Measurements from ENCODE around the gene CRIP3. TPM values are rescaled to one million over a fixed set of nuclear protein-coding genes. Genes with fewer than 3 reads are reported as not detected.
"Not testable (repeated sequence)": the region's sequence is repeated elsewhere in the genome, so short reads cannot be mapped to it uniquely, and the experiment has no call there.

Gene CRIP3
- total RNA-seq, 1 experiment from 2014 or later, result 16.9 TPM

GRCh38 chr6:43303751-43304331, 4.8 kb downstream of the CRIP3 start:
- peaks cover 20 to 29% of the 10 kb centered on the region in 2 experiments for H3K4me1 Mint-ChIP-seq

GRCh38 chr6:43303006-43303405, 5.6 kb downstream of the CRIP3 start:
- H3K27me3 ChIP-seq (ENCODE audit: insufficient read depth, low read length); H3T11ph ChIP-seq (ENCODE audit: low read length); H2AFZ ChIP-seq (ENCODE audit: low read length); H2AK5ac ChIP-seq (ENCODE audit: insufficient read length, low read length); H4K91ac ChIP-seq (ENCODE audit: insufficient read length, low read depth, low read length); H3K23me2 ChIP-seq (ENCODE audit: insufficient read length, low read depth, low read length, poor library complexity, severe bottlenecking); H3K4me1 ChIP-seq (ENCODE audit: insufficient read depth, low read length); H3K27me3 Mint-ChIP-seq (ENCODE audit: low read depth); H3K23ac ChIP-seq (ENCODE audit: insufficient read length, low read depth, low read length); H3K9me3 Mint-ChIP-seq; H3K18ac ChIP-seq (ENCODE audit: insufficient read length, low read depth, low read length); H2BK20ac ChIP-seq (ENCODE audit: low read depth, low read length, poor library complexity, severe bottlenecking); H3K27ac Mint-ChIP-seq; H3K9ac ChIP-seq (ENCODE audit: extremely low read depth, insufficient read length, low read length); H2BK120ac ChIP-seq (ENCODE audit: low read depth, low read length, poor library complexity, severe bottlenecking); H3K27ac ChIP-seq (ENCODE audit: insufficient read length, low read depth, low read length); H4K8ac ChIP-seq (replicated peaks; ENCODE audit: insufficient read length, low read depth, low read length); H2BK15ac ChIP-seq (ENCODE audit: low read depth, low read length); H3K79me1 ChIP-seq (ENCODE audit: insufficient read depth, low read depth, low read length, poor library complexity, severe bottlenecking); H2BK12ac ChIP-seq (ENCODE audit: insufficient read length, low read depth, low read length); H3K4me3 Mint-ChIP-seq; H3K9me3 ChIP-seq (ENCODE audit: control insufficient read depth, low read depth, low read length); H3K14ac ChIP-seq (ENCODE audit: insufficient read depth, low read length); H3K56ac ChIP-seq (ENCODE audit: insufficient read length, low read depth, low read length); H3K4me2 ChIP-seq (ENCODE audit: insufficient read depth, insufficient read length, low read length); H4K20me1 ChIP-seq (ENCODE audit: control insufficient read depth, insufficient read depth, insufficient read length); DNase-seq; H3K4ac ChIP-seq (ENCODE audit: low read depth, low read length); H4K5ac ChIP-seq (ENCODE audit: insufficient read length, low read depth, low read length); H3K79me2 ChIP-seq (ENCODE audit: insufficient read depth, low read length); H2BK5ac ChIP-seq (ENCODE audit: insufficient read length, low read length): not testable (repeated sequence)
- no CpG with 5 or more reads among the region's 11 CpGs for WGBS (ENCODE audit: extremely low coverage, insufficient read length, low lambda C conversion rate)
- Mint-ChIP-seq H3K36me3 (ENCODE audit: insufficient read depth in 1 of 3, low read depth in 3 of 3) (peaks cover 0 to 18% (median 4%) of the 10 kb centered on the region in 3 experiments; a peak in 5 of 7 replicates), H3K4me1 (peaks cover 17 to 28% of the 10 kb centered on the region in 2 experiments)

More at GRCh38 chr6:43303751-43304331, 4.8 kb downstream of the CRIP3 start:
- no peak overlapping the region for H3K23ac ChIP-seq (ENCODE audit: insufficient read length, low read depth, low read length)
- no peaks in the 10 kb centered on the region for H4K20me1 ChIP-seq (ENCODE audit: control insufficient read depth, insufficient read depth, insufficient read length)
- no peaks in the 10 kb centered on the region; the same call in 1 of the 2 replicates for H3K79me2 ChIP-seq (ENCODE audit: insufficient read depth, low read length)
- H4K91ac ChIP-seq (ENCODE audit: insufficient read length, low read depth, low read length), result no peak overlapping the region
- H3K14ac ChIP-seq (ENCODE audit: insufficient read depth, low read length), result no peak overlapping the region
- H4K5ac ChIP-seq (ENCODE audit: insufficient read length, low read depth, low read length), result no peak overlapping the region
- H2AK5ac ChIP-seq (ENCODE audit: insufficient read length, low read length), result no peak overlapping the region
- H3K79me1 ChIP-seq (ENCODE audit: insufficient read depth, low read depth, low read length, poor library complexity, severe bottlenecking), result no peaks in the 10 kb centered on the region
- H3K9me3 Mint-ChIP-seq, result no peaks in the 10 kb centered on the region
- peaks cover 8% of the 10 kb centered on the region for H3K27me3 Mint-ChIP-seq (ENCODE audit: low read depth)
- no peak overlapping the region for H2BK20ac ChIP-seq (ENCODE audit: low read depth, low read length, poor library complexity, severe bottlenecking)
- H3K36me3 Mint-ChIP-seq (ENCODE audit: insufficient read depth in 1 of 3, low read depth in 3 of 3), result peaks cover 0 to 18% (median 4%) of the 10 kb centered on the region in 3 experiments; a peak in 5 of 7 replicates
- H3K27ac Mint-ChIP-seq, result peak overlapping the region in 1 of 3 experiments; percentile 23; a peak in 1 of 7 replicates
- no peak overlapping the region for H4K8ac ChIP-seq (replicated peaks; ENCODE audit: insufficient read length, low read depth, low read length)
- DNase-seq, result no peak
- H3K4me3 Mint-ChIP-seq, result no peak overlapping the region
- H3K23me2 ChIP-seq (ENCODE audit: insufficient read length, low read depth, low read length, poor library complexity, severe bottlenecking), result peaks cover 7% of the 10 kb centered on the region
- no peak overlapping the region for H2BK15ac ChIP-seq (ENCODE audit: low read depth, low read length)
- TF ChIP-seq CTCF (conservative IDR thresholded peaks at IDR 0.05), result no peak
- no peak overlapping the region for H3K56ac ChIP-seq (ENCODE audit: insufficient read length, low read depth, low read length)
- no peak overlapping the region for H3T11ph ChIP-seq (ENCODE audit: low read length)
- H3K4ac ChIP-seq (ENCODE audit: low read depth, low read length), result no peak overlapping the region
- H3K4me1 ChIP-seq (ENCODE audit: insufficient read depth, low read length), result no peaks in the 10 kb centered on the region; the same call in 1 of the 2 replicates
- no peak overlapping the region for H2AFZ ChIP-seq (ENCODE audit: low read length)
- no peaks in the 10 kb centered on the region for H3K27me3 ChIP-seq (ENCODE audit: insufficient read depth, low read length)
- H2BK5ac ChIP-seq (ENCODE audit: insufficient read length, low read length), result no peak overlapping the region
- no peak overlapping the region for H3K9ac ChIP-seq (ENCODE audit: extremely low read depth, insufficient read length, low read length)
- H3K27ac ChIP-seq (ENCODE audit: insufficient read length, low read depth, low read length), result no peak overlapping the region
- H2BK12ac ChIP-seq (ENCODE audit: insufficient read length, low read depth, low read length), result no peak overlapping the region
- no peaks in the 10 kb centered on the region for H3K9me3 ChIP-seq (ENCODE audit: control insufficient read depth, low read depth, low read length)
- no peak overlapping the region for H2BK120ac ChIP-seq (ENCODE audit: low read depth, low read length, poor library complexity, severe bottlenecking)
- no CpG with 5 or more reads among the region's 8 CpGs for WGBS (ENCODE audit: extremely low coverage, insufficient read length, low lambda C conversion rate)
- no peak overlapping the region for H3K4me2 ChIP-seq (ENCODE audit: insufficient read depth, insufficient read length, low read length)
- no peak overlapping the region for H3K18ac ChIP-seq (ENCODE audit: insufficient read length, low read depth, low read length)

Data from H9 (cell line).